HG02970 (cell line): ENCODE data around the gene DCAF6.
"Not testable (repeated sequence)": the region's sequence is repeated elsewhere in the genome, so short reads cannot be mapped to it uniquely, and the experiment has no call there.

Experiments used
- ATAC-seq: cut with Tn5 transposase; IDR thresholded peaks from one replicate; pipeline ENCODE4 v1.9.1; 2021; ENCODE audit warnings: mild to moderate bottlenecking, moderate library complexity, moderate number of reproducible peaks; ENCODE audit not compliant: unreplicated experiment, low FRiP score

Gene DCAF6

DNA sequence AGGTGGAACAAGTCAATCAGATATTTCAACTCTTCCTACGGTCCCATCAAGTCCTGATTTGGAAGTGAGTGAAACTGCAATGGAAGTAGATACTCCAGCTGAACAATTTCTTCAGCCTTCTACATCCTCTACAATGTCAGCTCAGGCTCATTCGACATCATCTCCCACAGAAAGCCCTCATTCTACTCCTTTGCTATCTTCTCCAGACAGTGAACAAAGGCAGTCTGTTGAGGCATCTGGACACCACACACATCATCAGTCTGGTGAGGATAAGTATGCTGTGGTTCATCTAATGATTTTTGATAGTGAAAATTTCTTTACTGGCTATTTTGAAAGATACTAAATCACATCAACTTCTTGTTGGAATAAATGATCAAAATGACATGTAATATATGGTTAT is 68.0 kb downstream of the DCAF6 start:
- ATAC-seq, result no peak

DNA sequence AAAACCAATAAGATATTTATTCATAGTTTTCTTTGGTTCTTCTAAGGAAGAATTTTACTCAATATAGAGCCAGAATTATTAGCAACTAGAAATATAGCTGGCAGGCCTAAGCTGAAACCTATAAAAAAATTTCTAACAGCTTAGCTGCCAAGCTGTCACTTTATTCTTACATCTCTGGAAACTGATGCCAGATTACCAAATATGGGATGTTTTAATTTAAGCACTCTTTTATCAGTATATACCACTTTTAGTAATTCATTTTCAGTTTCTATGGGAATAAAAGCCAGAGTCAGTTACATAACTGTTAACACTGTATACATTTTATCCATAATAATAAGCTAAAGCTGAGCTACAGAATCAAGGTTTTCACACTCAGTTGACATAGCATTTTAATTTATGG is 69.0 kb downstream of the DCAF6 start:
- ATAC-seq, result no peak

- no peak for ATAC-seq
These were observed 71.2 kb downstream of the DCAF6 start for GRCh38 chr1:168007691-168008090.

- no peak for ATAC-seq
These were observed 72.1 kb downstream of the DCAF6 start for GRCh38 chr1:168008595-168008994.

- ATAC-seq, result no peak
These were observed 72.8 kb downstream of the DCAF6 start for GRCh38 chr1:168009322-168009721.

GRCh38 chr1:168019407-168019806 is 82.9 kb downstream of the DCAF6 start:
- ATAC-seq, result no peak

DNA sequence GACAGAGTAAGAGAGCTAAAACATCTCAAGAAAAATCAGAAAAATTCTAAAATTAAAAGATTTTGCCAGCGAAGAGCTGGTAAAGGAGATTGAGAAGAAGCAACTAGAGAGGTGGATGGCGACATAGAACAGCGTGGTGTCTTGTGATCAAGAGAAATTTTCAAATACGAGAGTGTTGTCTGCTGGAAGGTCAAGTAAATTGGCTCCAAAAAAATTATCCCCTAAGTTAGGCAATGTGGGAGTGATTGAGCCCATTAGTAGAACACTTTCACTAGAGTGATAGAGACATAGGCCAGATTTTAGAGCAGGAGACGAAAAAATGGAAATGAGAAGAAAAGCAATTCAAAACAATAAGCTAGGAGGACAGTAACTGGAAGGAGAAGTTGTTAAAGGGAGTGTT is 94.7 kb downstream of the DCAF6 start:
- ATAC-seq, result no peak

DNA sequence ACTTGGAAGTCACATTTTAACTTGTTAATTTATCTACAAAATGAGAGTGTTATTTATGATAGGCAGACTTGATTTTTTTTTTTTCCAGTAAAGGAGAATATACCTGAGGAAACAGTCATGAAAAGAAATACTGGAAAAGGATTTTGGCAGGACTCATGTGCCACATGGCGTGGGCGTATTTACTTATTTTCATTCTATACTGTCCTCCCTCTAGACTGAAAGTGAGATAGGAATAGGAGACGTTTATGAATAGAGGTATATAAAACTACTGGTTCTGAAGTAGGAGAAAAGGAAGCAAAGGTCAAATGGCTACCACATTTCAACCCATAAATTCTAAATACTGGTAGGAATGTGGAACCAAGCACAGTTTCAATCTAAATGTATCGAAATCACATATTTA is 95.1 kb downstream of the DCAF6 start:
- ATAC-seq, result no peak

- ATAC-seq, result no peak
These were observed 95.5 kb downstream of the DCAF6 start for GRCh38 chr1:168032029-168032428.

DNA sequence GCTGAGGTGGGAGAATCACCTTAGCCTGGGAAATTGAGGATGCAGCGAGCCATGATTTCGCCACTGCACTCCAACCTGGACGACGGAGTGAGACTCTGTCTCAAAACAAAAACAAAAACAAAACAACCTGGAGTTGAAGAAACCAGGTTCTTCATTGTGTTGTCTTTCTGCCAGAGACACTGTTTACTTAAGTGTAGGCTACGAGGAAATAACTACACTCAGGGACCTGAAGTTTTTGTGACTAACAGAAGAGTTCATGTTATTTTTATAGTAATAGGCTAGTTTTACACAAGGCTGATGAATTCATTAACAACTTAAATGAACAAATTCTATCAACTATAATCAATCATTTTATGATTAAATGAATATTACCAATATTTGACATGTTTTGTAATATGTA is 98.9 kb downstream of the DCAF6 start:
- ATAC-seq, result no peak

GRCh38 chr1:168042362-168042761 is 105.9 kb downstream of the DCAF6 start:
- ATAC-seq, result no peak

DNA sequence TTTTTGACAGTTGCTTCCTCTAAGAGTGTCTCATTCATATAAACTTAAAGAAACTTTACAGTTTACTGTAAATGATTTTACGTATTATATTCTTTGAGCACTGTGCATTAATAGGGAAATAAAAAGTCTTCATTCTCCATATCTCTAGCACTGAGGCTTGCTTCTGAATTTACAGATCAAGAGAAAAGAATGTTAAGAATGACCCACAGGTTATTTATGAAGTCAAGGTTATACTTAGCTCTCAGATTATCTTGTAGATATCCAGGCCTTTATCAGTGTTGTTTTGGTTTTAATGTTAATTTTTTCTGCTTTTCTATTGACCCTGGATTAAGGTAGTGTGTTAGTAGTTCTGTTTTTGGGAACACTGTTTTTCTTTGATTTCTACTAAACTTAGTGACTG is 108.8 kb downstream of the DCAF6 start:
- no peak for ATAC-seq

- no peak for ATAC-seq
These were observed 113.8 kb downstream of the DCAF6 start for GRCh38 chr1:168050307-168050706.

GRCh38 chr1:168050880-168051279 is 114.4 kb downstream of the DCAF6 start:
- no peak for ATAC-seq

DNA sequence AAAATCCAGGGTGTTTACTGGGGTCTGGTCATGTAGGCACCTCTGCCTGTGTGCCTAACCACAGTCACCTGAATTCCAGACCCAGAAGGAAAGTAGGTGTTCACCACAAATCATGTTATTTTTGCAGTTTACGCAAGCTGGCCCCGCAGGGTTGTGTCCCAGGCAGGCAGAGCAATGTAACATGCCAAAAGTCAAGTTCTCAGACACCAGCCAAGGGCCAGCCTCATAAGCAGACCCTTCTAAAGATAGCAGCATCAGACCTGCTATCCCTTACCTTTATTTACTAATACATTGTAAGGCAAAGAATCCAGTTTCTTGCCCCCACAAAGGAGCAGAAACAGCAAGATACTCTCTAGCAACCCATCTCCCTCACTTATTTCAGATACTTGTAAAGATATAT is 117.2 kb downstream of the DCAF6 start:
- no peak for ATAC-seq

GRCh38 chr1:168054117-168054516 is 117.6 kb downstream of the DCAF6 start:
- no peak for ATAC-seq

GRCh38 chr1:168056152-168056551 is 119.7 kb downstream of the DCAF6 start:
- not testable (repeated sequence) for ATAC-seq

GRCh38 chr1:168057355-168057754 is 120.9 kb downstream of the DCAF6 start:
- ATAC-seq, result no peak

DNA sequence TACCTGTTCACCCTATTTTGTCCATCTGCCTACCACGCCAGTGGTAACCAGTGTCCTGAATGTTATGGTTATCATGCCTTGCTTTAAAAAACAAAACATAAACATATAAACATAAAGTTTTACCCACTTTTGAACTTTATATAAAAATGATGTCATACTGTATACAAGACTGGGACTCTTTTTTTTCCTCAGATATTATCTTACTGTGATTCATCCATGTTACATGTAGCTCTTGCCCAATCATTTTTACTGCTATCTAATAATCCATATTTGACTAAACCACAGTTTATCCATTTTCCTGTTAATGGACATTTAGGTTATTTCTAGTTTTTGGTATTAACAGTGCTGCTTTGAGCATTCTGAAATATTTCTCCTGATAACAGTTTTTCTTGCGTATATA is 121.4 kb downstream of the DCAF6 start:
- no peak for ATAC-seq

DNA sequence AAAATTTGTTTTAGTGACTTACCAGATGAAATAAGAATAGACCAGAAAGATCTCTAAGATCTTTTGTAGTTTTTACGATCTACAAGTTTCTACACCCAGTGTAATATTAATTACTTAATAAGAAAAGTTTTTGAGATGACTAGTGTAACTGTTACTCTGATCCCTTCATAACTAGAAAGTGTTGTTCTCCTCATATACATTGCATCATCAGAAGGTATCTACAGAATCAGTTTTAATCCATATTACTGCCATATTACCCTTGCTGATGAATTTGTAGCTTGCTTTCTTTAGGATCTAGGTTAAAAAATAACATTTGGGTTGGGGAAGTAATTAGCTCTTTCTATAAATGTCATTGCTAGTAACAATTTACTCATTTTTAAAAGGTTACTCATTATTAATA is 127.7 kb downstream of the DCAF6 start:
- no peak for ATAC-seq

GRCh38 chr1:168065506-168065905 is 129.0 kb downstream of the DCAF6 start:
- no peak for ATAC-seq

DNA sequence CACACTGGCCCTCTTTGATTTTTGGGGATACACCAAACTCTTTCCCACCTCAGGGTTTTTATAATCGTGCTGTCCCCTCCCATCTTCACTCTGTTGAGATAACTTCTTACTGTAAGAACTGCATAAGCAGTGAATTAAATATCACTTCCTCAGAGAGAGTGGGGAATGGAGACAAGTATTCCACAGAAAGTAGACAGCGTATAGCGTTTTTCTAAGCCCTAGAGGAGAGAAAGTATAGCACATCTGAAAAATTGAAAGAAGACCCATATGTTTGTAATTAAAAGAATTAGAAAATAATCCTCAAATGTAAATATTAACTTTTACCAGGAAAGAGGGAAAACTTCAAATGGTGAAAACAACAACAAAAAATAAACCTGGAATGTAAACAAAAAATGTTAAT is 132.9 kb downstream of the DCAF6 start:
- ATAC-seq, result no peak

DNA sequence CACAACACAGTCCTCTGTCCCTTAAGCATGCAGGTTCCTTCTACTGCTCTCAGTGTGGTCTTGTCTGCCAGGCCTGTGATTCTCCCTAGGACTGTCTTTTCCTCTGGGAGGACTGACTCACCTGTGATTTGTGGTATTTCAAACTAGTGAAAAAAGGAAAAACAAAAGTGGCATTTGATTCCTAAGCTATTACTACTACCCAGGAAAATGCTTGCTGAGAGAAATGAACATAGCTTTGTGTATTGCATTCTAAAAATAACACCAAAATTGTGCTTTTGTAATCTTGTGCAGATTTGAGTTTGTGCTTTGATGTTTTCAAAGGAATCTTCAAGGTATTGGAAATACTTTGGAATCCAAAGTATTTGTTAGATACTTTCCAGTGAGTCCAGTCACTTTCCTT is 143.3 kb downstream of the DCAF6 start:
- no peak for ATAC-seq
